ENCODE results near the gene COA1.

DNA sequence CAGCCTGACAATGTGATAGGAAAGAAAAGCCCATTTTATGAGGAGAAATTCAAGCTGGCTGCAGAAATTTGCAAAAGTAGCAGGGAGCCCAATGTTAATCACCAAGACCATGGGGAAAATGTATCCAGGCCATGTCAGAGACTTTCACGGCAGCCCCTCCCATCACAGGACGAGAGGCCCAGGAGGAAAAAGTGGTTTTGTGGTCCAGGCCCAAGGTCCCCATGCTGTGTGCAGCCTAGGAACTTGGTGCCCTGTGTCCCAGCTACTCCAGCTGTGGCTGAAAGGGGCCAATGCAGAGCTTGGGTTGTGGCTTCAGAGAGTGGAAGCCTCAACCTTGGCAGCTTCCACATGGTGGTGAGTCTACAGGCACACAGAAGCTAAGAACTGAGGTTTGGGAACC, 12.7 kb downstream of the COA1 start:
- TF ChIP-seq NFIC (IDR thresholded peaks at IDR 0.05; ENCODE audit: borderline replicate concordance) (no peak), CTCF (IDR thresholded peaks at IDR 0.05) (no peak), TAF1 (IDR thresholded peaks at IDR 0.05; ENCODE audit: borderline replicate concordance, low read depth, low read length) (no peak), EZH2phosphoT487 (IDR thresholded peaks at IDR 0.05; ENCODE audit: borderline replicate concordance, low read depth) (no peak), GABPA (IDR thresholded peaks at IDR 0.05; ENCODE audit: low read depth) (no peak), MAX (IDR thresholded peaks at IDR 0.05; ENCODE audit: low read depth) (no peak), EP300 (IDR thresholded peaks at IDR 0.05; ENCODE audit: borderline replicate concordance in 1 of 2, low read depth in 1 of 2, low read length in 1 of 2) (no peak), SIN3A (IDR thresholded peaks at IDR 0.05; ENCODE audit: borderline replicate concordance, low read depth, low read length) (no peak), POLR2AphosphoS5 (IDR thresholded peaks at IDR 0.05; ENCODE audit: low read depth, low read length) (no peak)
- TF ChIP-seq, protein P1, sequence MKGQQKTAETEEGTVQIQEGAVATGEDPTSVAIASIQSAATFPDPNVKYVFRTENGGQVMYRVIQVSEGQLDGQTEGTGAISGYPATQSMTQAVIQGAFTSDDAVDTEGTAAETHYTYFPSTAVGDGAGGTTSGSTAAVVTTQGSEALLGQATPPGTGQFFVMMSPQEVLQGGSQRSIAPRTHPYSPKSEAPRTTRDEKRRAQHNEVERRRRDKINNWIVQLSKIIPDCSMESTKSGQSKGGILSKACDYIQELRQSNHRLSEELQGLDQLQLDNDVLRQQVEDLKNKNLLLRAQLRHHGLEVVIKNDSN (IDR thresholded peaks at IDR 0.05; ENCODE audit: borderline replicate concordance, low read depth): no peak
